Tongue (tissue), 2 donors: ENCODE results near the gene ELF5. TPM values are rescaled to one million over a fixed set of nuclear protein-coding genes. Genes with fewer than 3 reads are reported as not detected.

Experiments used
- DNase-seq: peaks from one replicate; pipeline ENCODE4 v3.0.0-alpha.2; 2015
- total RNA-seq: library from RNA; depleted of rRNA; stranded (reverse); fragments of >200 nt; gene quantifications from one replicate; pipeline ENCODE4 v1.2.3, GENCODE V29; 2014

The ELF5 gene
- total RNA-seq, 1 donor from 2014 or later, result 7.3 TPM

DNA sequence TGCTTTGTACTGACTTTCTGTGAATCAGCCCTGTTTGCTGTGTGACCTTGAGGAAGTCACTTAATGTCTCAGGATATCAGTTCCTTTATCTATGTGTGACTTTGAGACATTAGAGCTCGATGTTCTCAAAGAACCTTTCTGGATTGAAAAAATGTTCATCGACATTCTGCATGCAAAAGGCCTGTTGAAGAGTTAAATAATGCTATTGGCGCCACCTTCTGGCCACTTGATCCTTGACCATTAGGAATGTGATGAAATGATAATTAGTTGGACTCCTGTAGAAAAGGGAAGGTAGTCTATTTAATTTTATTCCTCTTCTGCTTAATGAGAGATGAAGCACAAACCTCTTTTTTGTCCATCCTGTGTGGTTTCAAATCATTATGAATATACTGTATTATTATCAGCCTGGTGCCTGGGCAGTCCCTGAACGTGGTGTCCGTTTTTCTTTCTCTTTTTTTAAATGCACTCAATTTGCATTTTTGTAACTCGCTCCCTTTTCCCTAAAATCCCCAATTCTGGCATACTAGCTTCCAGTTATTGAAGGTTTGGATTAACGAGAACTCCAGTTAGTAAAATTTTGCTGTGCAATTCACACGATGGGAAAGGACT is 20.7 kb downstream of the ELF5 start:
- DNase-seq, result peak; percentile 81

- DNase-seq, result no peak
Observed at GRCh38 chr11:34490304-34490703, 23.3 kb downstream of the ELF5 start.

- DNase-seq, result no peak
Observed at GRCh38 chr11:34488855-34489557, 24.6 kb downstream of the ELF5 start.

- no peak for DNase-seq
Observed at GRCh38 chr11:34487430-34487829, 26.2 kb downstream of the ELF5 start.

GRCh38 chr11:34483106-34483874 is 30.3 kb downstream of the ELF5 start:
- DNase-seq, result no peak

DNA sequence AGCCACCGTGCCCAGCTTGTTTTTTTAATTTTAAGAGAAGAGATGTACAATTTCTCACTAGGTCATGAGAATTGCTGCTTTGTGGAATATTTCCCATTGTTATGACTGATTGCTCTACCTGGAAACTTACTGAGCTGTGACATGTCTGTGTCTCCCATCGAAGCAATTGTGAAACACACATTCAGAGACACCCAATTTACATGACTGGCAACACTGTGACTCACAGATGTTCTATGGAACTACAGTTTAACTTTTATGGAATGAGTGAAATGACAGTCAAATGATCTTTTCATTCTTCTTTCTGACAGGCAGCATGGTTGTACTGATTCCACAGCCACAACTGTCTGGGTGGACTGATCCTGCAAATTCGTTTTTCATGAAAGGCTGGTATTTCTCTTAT is 32.3 kb downstream of the ELF5 start:
- DNase-seq, result no peak

- no peak for DNase-seq
Observed at GRCh38 chr11:34480314-34480713, 33.3 kb downstream of the ELF5 start.

GRCh38 chr11:34478845-34479663 is 34.5 kb downstream of the ELF5 start:
- DNase-seq, result no peak

DNA sequence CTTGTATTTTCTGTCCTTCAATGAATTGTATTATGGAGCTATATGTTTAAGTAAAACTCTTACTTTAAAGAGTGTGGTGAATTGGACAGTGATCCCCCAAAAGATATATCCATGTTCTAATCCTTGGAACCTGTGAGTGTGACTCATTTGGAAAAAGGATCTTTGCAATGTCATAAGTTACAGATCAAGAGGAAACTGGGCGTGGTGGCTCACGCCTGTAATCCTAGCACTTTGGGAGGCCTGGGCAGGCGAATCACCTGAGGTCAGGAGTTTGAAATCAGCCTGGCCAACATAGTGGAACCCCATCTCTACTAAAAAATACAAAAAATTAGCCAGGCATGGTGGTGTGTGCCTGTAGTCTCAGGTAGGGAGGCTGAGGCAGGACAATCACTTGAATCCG is 36.7 kb downstream of the ELF5 start:
- DNase-seq, result no peak

- no peak for DNase-seq
Observed at GRCh38 chr11:34475656-34476055, 37.9 kb downstream of the ELF5 start.

- no peak for DNase-seq
Observed at GRCh38 chr11:34473603-34474169, 39.9 kb downstream of the ELF5 start.

DNA sequence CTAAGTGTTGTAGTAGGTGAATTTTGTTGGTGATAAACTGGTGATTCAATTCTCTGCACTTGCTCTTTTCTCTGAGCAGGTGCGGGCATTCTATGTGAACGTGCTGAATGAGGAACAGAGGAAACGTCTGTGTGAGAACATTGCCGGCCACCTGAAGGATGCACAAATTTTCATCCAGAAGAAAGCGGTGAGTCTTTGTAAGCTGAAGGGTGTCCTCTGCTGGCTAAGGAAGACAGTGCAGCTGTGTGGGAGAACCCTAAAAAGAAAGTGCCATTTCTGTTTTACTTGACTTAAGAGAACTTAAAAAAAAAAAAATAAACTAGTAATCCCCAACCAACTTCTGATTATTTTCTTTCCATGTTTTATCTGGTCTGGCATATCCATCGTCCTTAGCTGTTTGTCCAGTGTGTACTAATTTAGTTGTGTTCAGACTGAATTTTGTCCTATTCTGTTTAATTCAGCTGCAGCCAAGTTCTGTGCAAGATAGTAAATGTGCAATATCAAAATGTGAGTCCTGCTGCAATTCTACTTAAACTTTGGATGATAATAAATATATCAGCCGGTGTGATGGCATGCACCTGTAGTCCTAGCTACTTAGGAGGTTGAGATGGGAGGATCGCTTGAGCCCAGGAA is 45.3 kb downstream of the ELF5 start:
- DNase-seq, result no peak

DNA sequence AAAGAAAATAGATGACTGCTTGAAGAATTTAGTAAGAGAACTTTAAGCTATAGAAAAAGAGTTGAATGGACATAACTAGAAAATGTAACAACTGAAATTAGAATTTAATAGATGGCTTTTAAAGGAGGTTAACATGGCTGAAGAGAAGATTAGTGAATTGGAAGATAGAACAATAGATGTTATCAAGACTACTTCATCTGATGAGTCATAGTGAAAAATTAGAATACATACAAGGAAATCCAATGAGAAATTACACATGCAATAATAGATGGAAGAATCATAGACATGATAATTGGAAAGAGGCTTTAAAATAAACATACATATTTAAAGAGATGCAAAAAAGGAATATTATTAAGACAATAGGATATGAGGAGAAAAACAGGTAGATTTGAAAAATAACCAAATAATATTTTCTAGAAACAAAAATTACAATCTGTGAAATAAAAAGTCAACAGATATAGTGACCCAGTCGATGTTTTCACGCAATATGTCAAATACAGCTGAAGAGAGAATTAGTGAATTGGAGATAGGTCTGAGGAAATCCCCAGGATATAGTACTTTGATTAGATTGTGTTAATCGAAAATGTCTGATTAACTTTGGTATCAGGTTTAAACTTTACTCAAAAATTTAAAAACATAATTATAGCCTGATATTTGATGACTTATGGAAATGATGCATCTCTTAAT is 46.6 kb downstream of the ELF5 start:
- no peak for DNase-seq

DNA sequence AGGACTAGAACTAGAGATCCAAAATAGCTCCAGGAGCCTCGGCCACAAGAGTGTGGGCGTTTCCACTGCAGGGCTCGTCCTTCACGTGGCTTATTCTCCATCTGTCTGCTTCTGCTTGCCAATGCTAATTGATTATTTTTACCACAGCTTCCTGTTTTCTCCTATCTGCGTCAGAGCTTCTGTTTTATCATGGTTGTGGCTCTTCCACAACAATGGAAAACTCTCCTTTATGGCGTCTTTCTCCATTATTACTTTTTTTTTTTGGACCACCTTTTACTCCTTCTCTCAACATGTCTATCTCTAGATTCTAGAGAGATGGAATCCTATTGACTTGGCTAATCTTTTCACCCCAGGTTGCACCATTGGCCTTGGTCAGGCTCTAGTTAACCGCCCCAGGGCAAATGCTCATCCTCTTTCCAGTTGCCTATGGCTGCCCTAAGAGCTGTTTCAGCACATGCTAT is 49.0 kb downstream of the ELF5 start:
- no peak for DNase-seq

DNA sequence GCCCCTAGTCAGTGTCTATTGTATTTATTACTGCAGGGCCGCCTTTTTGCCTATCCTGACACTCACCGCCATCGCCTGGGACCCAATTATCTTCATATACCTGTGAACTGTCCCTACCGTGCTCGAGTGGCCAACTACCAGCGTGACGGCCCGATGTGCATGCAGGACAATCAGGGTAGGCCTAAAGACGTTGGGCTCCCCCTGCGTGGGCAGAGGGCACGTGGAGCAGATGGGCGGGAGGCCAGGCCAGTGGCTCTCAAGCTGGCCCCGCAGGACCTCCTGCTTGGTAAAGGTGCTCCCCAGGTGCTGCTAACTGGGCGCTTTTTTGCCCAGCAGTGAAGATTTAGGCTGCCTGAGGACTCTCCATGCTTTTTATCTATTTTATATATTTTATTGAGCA is 52.4 kb downstream of the ELF5 start:
- DNase-seq, result no peak

DNA sequence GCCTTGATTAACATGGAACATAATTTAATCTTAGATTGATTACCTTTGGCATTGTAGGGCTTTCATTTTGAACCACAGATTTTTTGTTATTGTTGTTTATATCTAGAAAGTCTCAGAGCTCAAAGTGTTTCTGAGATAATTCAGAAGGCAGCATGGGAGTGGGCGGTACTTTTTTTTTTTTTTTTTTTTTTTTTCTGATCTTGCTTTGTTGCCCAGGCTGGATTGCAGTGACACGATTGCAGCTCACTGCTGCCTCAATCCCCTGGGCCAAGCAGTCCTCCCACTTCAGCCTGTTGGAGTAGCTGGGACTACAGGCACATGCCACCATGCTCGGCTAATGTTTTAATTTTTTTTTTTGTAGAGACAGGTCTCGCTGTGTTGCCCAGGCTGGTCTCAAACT is 53.3 kb downstream of the ELF5 start:
- no peak for DNase-seq

DNA sequence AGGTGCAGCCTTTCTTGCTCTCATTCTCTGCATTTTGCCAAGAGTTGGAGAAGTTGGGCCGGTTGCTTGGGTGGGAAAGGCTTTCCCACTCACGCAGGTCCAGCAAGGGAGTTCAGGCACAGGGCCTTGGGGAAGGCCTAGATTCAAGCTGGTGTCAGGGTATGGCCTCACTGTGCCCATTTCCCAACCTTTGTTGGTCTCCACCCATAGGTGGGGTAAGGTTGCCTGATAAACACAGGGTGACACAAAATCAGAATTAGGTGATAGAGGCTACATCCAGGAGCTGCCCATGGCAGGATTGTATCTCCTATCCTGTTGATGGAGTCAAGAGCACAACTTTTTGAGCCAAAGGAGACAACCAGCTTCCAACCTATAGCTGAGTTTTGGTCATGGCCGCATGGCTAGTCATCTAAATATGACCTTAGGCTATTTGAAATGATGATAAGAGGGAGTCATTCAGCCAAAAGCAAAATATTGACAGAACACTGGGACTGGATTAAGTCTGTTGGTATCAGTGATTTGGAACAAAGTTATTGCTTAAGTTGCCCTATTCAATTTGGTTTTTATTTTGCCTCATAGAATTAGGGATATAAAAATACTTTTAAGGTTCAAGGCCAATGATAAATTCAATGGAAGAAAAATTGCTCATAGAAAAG is 54.0 kb downstream of the ELF5 start:
- no peak for DNase-seq

DNA sequence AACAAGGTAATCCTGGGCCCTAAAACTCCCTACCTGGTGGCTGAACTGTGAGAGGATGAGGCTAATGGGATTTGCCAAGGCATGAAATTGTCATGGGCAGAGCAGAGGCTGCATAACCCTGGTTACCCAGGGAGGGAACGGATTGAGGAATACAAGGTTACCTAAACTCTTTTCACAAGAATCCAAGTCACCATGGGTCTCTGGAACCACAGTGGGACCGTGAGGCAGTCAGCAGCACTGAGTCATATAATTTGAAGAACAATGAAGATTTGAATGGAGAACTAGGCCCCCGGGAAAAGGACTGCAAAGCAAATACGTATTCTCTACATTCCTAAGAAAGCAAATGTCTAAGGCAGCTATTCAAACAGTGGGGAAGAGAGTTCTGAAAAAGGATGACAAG is 55.1 kb downstream of the ELF5 start:
- no peak for DNase-seq

DNA sequence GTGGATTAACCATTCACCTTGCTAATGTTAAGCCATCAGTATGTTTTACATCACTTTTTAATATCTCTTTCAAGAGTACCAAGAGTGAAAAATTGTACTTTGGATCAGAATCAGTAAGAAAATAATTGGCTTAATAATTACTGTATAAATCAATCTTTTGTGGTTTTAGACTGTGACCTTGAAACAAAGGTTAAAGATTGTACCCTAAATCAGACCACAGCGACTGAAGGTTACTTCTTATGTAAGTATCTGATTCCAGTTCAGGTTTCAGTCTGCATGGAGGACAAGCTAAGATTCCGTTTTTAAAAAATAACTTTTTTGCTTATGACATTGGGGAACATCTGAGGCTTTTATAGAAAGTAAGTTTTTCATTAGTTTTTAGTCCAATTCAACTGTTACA is 56.0 kb downstream of the ELF5 start:
- no peak for DNase-seq

DNA sequence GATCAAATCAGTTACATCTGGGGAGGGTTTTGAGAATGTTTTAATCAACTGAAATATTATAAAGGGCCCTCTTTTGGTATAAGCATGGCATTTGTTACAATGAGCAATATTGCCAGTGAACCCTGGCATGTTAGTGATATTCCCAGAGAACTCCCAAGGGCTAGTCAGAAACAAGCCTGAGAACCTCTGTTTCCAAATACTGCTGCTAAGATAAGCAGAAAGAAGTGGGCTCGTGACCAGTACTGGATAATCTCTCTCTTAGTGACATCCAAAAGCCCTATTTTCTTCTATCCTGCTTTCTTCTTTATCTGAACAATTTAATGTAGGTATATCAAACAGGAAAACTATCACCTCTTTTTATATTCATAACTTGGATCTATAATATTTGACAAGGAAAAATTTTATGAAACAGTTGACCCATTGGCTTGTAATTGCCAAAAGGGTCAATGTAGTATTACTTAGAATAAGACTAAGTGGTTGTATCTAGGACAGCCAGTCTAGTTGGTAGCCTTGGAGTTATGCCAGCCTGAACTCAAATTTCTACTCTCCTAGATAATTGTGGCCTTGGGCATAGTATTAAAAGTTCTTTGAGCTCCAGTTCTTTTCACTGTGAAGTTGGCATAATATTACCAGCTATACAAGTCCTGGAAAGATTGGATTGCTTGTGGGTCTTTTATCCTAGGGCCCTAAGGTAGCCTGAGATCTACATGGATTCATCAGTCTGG is 59.1 kb downstream of the ELF5 start:
- DNase-seq, result no peak
